HCT116 (cell line): Measurements from ENCODE around the gene SEMA5A.

ENCODE experiments used
- TCF7L2 ChIP-seq: IDR thresholded peaks from 2 replicates; pipeline ENCODE4 v1.7.0; 2011; ENCODE audit warnings: borderline replicate concordance, inconsistent platforms; ENCODE audit not compliant: insufficient read depth, insufficient read length; ENCODE audit errors: extremely low read depth
- TF ChIP-seq, protein P1 (sequence below), 3 experiments: fragments of 200-600 bp in 1 of 3; sonication (generic) in 1 of 3; IDR thresholded peaks in 2 of 3; conservative IDR thresholded peaks in 1 of 3; 2 replicates each; pipeline ENCODE4 v1.5.1; 2012 to 2017; ENCODE audit warnings: low read depth in 2 of 3, low read length in 2 of 3, antibody characterized with exemption in 1 of 3, borderline replicate concordance in 1 of 3, control low read depth in 1 of 3, mild to moderate bottlenecking in 1 of 3, mixed read lengths in 1 of 3, mixed run types in 1 of 3, moderate library complexity in 1 of 3; ENCODE audit not compliant: insufficient read depth in 1 of 3

DNA sequence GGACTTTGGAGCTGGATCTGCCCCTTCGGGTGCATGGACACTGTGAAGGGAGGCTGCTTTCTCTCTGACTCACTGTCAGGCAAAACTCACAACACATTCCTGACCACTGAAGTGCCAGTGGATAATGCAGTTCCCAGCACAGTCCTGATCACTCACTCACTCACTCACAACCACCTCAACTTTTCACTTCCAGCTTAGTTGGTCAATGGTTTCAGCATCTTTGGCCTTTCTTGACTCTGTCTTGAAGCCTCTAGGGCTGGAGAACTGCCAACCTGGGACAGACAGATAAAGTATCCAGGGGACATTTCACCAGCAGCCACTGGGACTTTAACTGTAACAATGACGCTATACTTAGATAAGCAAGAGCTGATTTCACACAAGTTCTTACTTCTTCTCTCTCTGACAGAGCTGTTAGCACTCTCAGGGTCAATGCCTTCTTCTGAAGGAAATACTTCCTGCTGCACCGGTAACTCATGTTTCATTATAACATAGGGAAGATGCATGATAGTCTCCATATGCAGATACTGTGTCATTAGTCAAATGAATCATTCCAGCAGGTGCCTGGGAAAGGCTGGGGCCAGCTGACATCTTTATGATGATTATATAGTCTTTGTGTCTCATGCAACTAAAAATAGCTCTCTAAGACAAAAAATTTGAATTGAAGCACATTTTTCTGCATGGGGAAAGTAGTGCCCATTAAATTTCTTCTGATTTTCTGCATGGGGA is 499.0 kb downstream of the SEMA5A start:
- no peak for TF ChIP-seq TCF7L2
- TF ChIP-seq, protein P1, sequence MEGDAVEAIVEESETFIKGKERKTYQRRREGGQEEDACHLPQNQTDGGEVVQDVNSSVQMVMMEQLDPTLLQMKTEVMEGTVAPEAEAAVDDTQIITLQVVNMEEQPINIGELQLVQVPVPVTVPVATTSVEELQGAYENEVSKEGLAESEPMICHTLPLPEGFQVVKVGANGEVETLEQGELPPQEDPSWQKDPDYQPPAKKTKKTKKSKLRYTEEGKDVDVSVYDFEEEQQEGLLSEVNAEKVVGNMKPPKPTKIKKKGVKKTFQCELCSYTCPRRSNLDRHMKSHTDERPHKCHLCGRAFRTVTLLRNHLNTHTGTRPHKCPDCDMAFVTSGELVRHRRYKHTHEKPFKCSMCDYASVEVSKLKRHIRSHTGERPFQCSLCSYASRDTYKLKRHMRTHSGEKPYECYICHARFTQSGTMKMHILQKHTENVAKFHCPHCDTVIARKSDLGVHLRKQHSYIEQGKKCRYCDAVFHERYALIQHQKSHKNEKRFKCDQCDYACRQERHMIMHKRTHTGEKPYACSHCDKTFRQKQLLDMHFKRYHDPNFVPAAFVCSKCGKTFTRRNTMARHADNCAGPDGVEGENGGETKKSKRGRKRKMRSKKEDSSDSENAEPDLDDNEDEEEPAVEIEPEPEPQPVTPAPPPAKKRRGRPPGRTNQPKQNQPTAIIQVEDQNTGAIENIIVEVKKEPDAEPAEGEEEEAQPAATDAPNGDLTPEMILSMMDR (IDR thresholded peaks at IDR 0.05 in 2 of 3, conservative IDR thresholded peaks at IDR 0.05 in 1 of 3; ENCODE audit: borderline replicate concordance in 1 of 3, insufficient read depth in 1 of 3, low read depth in 2 of 3, low read length in 2 of 3), result no peak
